Activated CD4-positive, alpha-beta T cell treated with anti-CD3 and anti-CD28 coated beads for 4 hours (primary cell): ENCODE measurements around the gene ZNF771.
"Not testable (repeated sequence)": the region's sequence is repeated elsewhere in the genome, so short reads cannot be mapped to it uniquely, and the experiment has no call there.

Experiments
- DNase-seq, 2 donors: peaks; one replicate each; pipeline ENCODE4 v3.0.0-alpha.2; 2020

ZNF771 gene

GRCh38 chr16:30438835-30439234 is 31.4 kb downstream of the ZNF771 start:
- DNase-seq: no peak

GRCh38 chr16:30439720-30440348 is 32.4 kb downstream of the ZNF771 start:
- no peak for DNase-seq

- no peak for DNase-seq
These were observed 36.2 kb downstream of the ZNF771 start for GRCh38 chr16:30443631-30444030.

GRCh38 chr16:30444231-30445148 is 37.1 kb downstream of the ZNF771 start:
- DNase-seq: no peak

- DNase-seq: no peak
These were observed 37.7 kb downstream of the ZNF771 start for GRCh38 chr16:30445149-30445407.

GRCh38 chr16:30445408-30446202 is 38.2 kb downstream of the ZNF771 start, which contains the start of gene SEPHS2:
Gene SEPHS2, minus strand, starts transcription at chr16:30445874. Its CDS starts 147 bp downstream, at chr16:30445727.
- peak; percentile 89 to 97 for DNase-seq

- DNase-seq: no peak
These were observed 38.8 kb downstream of the ZNF771 start for GRCh38 chr16:30446203-30446595.

GRCh38 chr16:30447512-30448226 is 40.3 kb downstream of the ZNF771 start:
- no peak for DNase-seq

GRCh38 chr16:30449116-30449435 is 41.7 kb downstream of the ZNF771 start:
- no peak for DNase-seq

GRCh38 chr16:30452709-30453580 is 45.5 kb downstream of the ZNF771 start:
- DNase-seq: not testable (repeated sequence)

GRCh38 chr16:30456302-30456701 is 48.9 kb downstream of the ZNF771 start:
- DNase-seq: no peak

- no peak for DNase-seq
These were observed 49.9 kb downstream of the ZNF771 start for GRCh38 chr16:30457256-30457655.

GRCh38 chr16:30457743-30458560 is 50.5 kb downstream of the ZNF771 start:
- DNase-seq: no peak

GRCh38 chr16:30458561-30459394 is 51.4 kb downstream of the ZNF771 start:
- DNase-seq: peak; percentile 75 to 82

GRCh38 chr16:30459456-30459855 is 52.0 kb downstream of the ZNF771 start:
- DNase-seq: no peak

GRCh38 chr16:30461426-30461825 is 54.0 kb downstream of the ZNF771 start:
- not testable (repeated sequence) for DNase-seq

GRCh38 chr16:30464078-30464477 is 56.7 kb downstream of the ZNF771 start:
- no peak for DNase-seq
